Hepatocyte (in vitro differentiated cells): ENCODE results near the gene ITSN1. TPM values are rescaled to one million over a fixed set of nuclear protein-coding genes. Genes with fewer than 3 reads are reported as not detected.

Experiments
- DNase-seq: peaks from one replicate; pipeline ENCODE4 v3.0.0-alpha.2; 2016; ENCODE audit warnings: low spot score
- H2AFZ ChIP-seq: fragments of 200-600 bp; sonication (generic); 2 replicates; pipeline ENCODE4 v1.6.0; 2016; ENCODE audit warnings: antibody characterized with exemption, mild to moderate bottlenecking
- H3K27ac ChIP-seq: fragments of 200-600 bp; sonication (generic); 2 replicates; pipeline ENCODE4 v1.5.1; 2016; ENCODE audit warnings: mild to moderate bottlenecking
- H3K27me3 ChIP-seq: fragments of 200-600 bp; sonication (generic); 2 replicates; pipeline ENCODE4 v1.6.1; 2016
- H3K36me3 ChIP-seq: fragments of 200-600 bp; sonication (generic); replicated peaks from 2 replicates; pipeline ENCODE4 v1.5.1; 2016; ENCODE audit warnings: low read depth; ENCODE audit not compliant: insufficient read depth
- H3K4me1 ChIP-seq: fragments of 200-600 bp; sonication (generic); 2 replicates; pipeline ENCODE4 v1.5.1; 2016; ENCODE audit warnings: mild to moderate bottlenecking, moderate library complexity; ENCODE audit not compliant: insufficient read depth
- H3K4me2 ChIP-seq: fragments of 200-600 bp; sonication (generic); 2 replicates; pipeline ENCODE4 v1.6.0; 2016
- H3K4me3 ChIP-seq: fragments of 200-600 bp; sonication (generic); 2 replicates; pipeline ENCODE4 v1.5.1; 2016; ENCODE audit warnings: mild to moderate bottlenecking
- H3K79me2 ChIP-seq: fragments of 200-600 bp; sonication (generic); 2 replicates; pipeline ENCODE4 v1.6.0; 2017; ENCODE audit warnings: mild to moderate bottlenecking
- H3K9me2 ChIP-seq: fragments of 200-600 bp; sonication (generic); replicated peaks from 2 replicates; pipeline ENCODE4 v1.6.0; 2017; ENCODE audit warnings: mild to moderate bottlenecking; ENCODE audit not compliant: insufficient read depth
- H3K9me3 ChIP-seq: fragments of 200-600 bp; sonication (generic); 2 replicates; pipeline ENCODE4 v1.5.1; 2016; ENCODE audit warnings: low read depth, mild to moderate bottlenecking
- H4K20me1 ChIP-seq: fragments of 200-600 bp; sonication (generic); 2 replicates; pipeline ENCODE4 v1.6.0; 2016; ENCODE audit warnings: mild to moderate bottlenecking; ENCODE audit not compliant: insufficient read depth, poor library complexity, severe bottlenecking
- EZH2 ChIP-seq: fragments of 200-600 bp; sonication (generic); IDR thresholded peaks from 2 replicates; pipeline ENCODE4 v1.6.1; 2016; ENCODE audit warnings: antibody characterized with exemption, mild to moderate bottlenecking, borderline replicate concordance
- EZH2phosphoT487 ChIP-seq: fragments of 200-600 bp; sonication (generic); IDR thresholded peaks from one replicate; pipeline ENCODE4 v1.6.1; 2018; ENCODE audit warnings: antibody characterized with exemption, mild to moderate bottlenecking, low read depth, moderate library complexity; ENCODE audit not compliant: unreplicated experiment, severe bottlenecking
- WGBS: methylation state at CpG from one replicate; pipeline ENCODE4 v1.1.6; 2016; ENCODE audit warnings: low lambda C conversion rate; ENCODE audit errors: missing lambda C conversion rate; 5-methylcytosine and 5-hydroxymethylcytosine counted together
- polyA plus RNA-seq: library from polyadenylated mRNA; unstranded; fragments of >200 nt; fragmentation: Nextera tagmentation; extraction: Ambion mirVana; gene quantifications from 2 replicates; pipeline ENCODE4 v1.2.1, GENCODE V29; 2016
- total RNA-seq: library from RNA; depleted of rRNA; stranded (reverse); fragments of >200 nt; gene quantifications from 2 replicates; pipeline ENCODE4 v1.2.3, GENCODE V29; 2014
- TF ChIP-seq, protein P1 (sequence below): fragments of 200-600 bp; sonication (generic); IDR thresholded peaks from 2 replicates; pipeline ENCODE4 v1.5.1; 2016; ENCODE audit warnings: antibody characterized with exemption, mild to moderate bottlenecking; ENCODE audit not compliant: poor library complexity

ITSN1 gene
- total and polyA plus RNA-seq, 2 experiments from 2014 or later: 43.6 to 46.0 TPM

DNA sequence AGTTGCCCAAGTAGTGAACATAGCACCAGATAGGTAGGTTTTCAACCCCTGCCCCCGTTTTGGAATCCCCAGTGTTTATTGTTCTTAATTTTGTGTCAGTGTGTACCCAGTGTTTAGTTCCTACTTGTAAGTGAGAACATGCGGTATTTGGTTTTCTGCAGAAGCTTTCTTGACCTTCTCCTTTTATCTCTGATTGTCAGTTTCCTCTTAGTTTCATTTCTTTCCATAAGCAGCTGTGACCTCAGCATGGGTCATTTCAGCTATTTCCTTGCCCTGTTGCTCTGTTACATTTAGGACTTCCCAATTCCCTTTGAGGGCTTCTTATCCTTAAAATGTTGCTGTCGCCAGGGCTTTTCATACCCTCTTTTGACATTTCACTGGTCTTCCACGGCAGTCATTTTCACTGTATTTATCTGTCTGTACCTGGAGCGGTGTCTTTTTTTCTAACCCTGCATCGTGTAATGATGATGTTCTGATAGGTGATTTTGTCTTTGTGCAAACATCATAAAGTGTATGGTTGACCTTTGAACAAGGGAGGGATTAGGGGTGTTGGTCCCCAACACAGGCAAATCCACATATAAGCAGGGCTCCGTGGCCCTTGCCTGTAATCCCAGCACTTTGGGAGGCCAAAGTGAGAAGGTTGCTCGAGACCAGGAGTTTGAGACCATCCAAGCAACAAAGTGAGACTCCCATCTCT is 15.0 kb downstream of the ITSN1 start:
- Histone ChIP-seq H3K27me3 (no peaks in the 10 kb centered on the region), H3K79me2 (peaks cover 92% of the 10 kb centered on the region), H2AFZ (no peak overlapping the region), H3K4me2 (peak overlapping the region; percentile 54), H3K27ac (peak overlapping the region; percentile 75), H3K9me3 (peaks cover 7% of the 10 kb centered on the region), H4K20me1 (no peaks in the 10 kb centered on the region), H3K4me3 (no peak overlapping the region), H3K4me1 (peaks cover 15% of the 10 kb centered on the region), H3K9me2 (no peaks in the 10 kb centered on the region), H3K36me3 (no peaks in the 10 kb centered on the region)
- 55% methylated on average over 8 of the region's 8 CpGs for WGBS
- DNase-seq: no peak
- TF ChIP-seq EZH2phosphoT487 (no peak), EZH2 (no peak)
- TF ChIP-seq, protein P1, sequence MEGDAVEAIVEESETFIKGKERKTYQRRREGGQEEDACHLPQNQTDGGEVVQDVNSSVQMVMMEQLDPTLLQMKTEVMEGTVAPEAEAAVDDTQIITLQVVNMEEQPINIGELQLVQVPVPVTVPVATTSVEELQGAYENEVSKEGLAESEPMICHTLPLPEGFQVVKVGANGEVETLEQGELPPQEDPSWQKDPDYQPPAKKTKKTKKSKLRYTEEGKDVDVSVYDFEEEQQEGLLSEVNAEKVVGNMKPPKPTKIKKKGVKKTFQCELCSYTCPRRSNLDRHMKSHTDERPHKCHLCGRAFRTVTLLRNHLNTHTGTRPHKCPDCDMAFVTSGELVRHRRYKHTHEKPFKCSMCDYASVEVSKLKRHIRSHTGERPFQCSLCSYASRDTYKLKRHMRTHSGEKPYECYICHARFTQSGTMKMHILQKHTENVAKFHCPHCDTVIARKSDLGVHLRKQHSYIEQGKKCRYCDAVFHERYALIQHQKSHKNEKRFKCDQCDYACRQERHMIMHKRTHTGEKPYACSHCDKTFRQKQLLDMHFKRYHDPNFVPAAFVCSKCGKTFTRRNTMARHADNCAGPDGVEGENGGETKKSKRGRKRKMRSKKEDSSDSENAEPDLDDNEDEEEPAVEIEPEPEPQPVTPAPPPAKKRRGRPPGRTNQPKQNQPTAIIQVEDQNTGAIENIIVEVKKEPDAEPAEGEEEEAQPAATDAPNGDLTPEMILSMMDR: no peak

- H3K79me2 ChIP-seq: peaks cover 92% of the 10 kb centered on the region
- H3K4me1 ChIP-seq: peaks cover 15% of the 10 kb centered on the region
- peaks cover 7% of the 10 kb centered on the region for H3K9me3 ChIP-seq
- TF ChIP-seq EZH2: no peak
- TF ChIP-seq EZH2phosphoT487: no peak
- TF ChIP-seq, protein P1: no peak
- H3K9me2 ChIP-seq: no peaks in the 10 kb centered on the region
- H3K4me2 ChIP-seq: no peak overlapping the region
- no peaks in the 10 kb centered on the region for H4K20me1 ChIP-seq
- DNase-seq: no peak
- no peaks in the 10 kb centered on the region for H3K36me3 ChIP-seq
- H3K4me3 ChIP-seq: no peak overlapping the region
- no peak overlapping the region for H2AFZ ChIP-seq
- 92% methylated on average over 7 of the region's 7 CpGs for WGBS
- H3K27ac ChIP-seq: no peak overlapping the region
- no peaks in the 10 kb centered on the region for H3K27me3 ChIP-seq
Measured at GRCh38 chr21:33658919-33659567, 16.7 kb downstream of the ITSN1 start.

DNA sequence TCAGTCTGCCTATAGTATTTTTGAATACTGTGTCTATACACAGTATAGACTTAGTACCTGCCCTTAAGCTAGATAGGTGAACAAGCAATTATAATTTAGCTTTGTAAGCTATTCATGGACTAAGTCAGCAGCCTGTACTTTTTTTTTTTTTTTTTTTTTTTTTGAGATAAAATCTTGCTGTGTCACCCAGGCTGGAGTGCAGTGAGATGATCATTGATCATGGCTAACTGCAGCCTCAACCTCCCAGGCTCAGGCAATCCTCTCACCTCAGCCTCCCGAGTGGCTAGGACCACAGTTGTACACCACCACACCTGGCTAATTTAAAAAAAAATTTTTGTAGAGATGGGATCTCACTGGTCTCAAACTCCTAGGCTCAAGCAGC is 17.3 kb downstream of the ITSN1 start:
- no peak for TF ChIP-seq EZH2phosphoT487
- TF ChIP-seq, protein P1: no peak
- no peak for TF ChIP-seq EZH2

More for the DNA sequence above, 17.3 kb downstream of the ITSN1 start:
- peak overlapping the region; percentile 21 for H3K27ac ChIP-seq
- H3K4me3 ChIP-seq: no peak overlapping the region
- no peaks in the 10 kb centered on the region for H4K20me1 ChIP-seq
- no peaks in the 10 kb centered on the region for H3K9me2 ChIP-seq
- H3K9me3 ChIP-seq: peaks cover 7% of the 10 kb centered on the region
- no peaks in the 10 kb centered on the region for H3K36me3 ChIP-seq
- peaks cover 15% of the 10 kb centered on the region for H3K4me1 ChIP-seq
- H3K27me3 ChIP-seq: no peaks in the 10 kb centered on the region
- H3K4me2 ChIP-seq: no peak overlapping the region
- peaks cover 92% of the 10 kb centered on the region for H3K79me2 ChIP-seq
- 100% methylated on average over 1 of the region's 1 CpG for WGBS
- no peak for DNase-seq
- H2AFZ ChIP-seq: no peak overlapping the region
